K562 (cell line): ENCODE results near the gene FPR1. TPM values are rescaled to one million over a fixed set of nuclear protein-coding genes. Genes with fewer than 3 reads are reported as not detected.

ENCODE experiments used
- ATF4 ChIP-seq: fragments of 450-650 bp; formaldehyde crosslinking; IDR thresholded peaks from 2 replicates; pipeline ENCODE4 v1.4.0; 2022; ENCODE audit warnings: mild to moderate bottlenecking, moderate library complexity
- ATF7 ChIP-seq: fragments of 450-650 bp; IDR thresholded peaks from 2 replicates; pipeline ENCODE4 v1.7.1; 2014; ENCODE audit warnings: mild to moderate bottlenecking, moderate library complexity
- CLOCK ChIP-seq: fragments of 250-450 bp; sonication (Bioruptor Pico); IDR thresholded peaks from 2 replicates; pipeline ENCODE4 v1.4.0; 2020; ENCODE audit warnings: mild to moderate bottlenecking, moderate library complexity, borderline replicate concordance
- DMBX1 ChIP-seq: fragments of 250-450 bp; sonication (Bioruptor Pico); IDR thresholded peaks from 2 replicates; pipeline ENCODE4 v1.8.0; 2022; ENCODE audit warnings: inconsistent platforms, mild to moderate bottlenecking, moderate library complexity, borderline replicate concordance
- JUN ChIP-seq, 2 experiments: sonication (generic) in 1 of 2; formaldehyde crosslinking in 1 of 2; IDR thresholded peaks; 2 replicates each; pipeline versions ENCODE4 v1.6.1 to v1.8.0; 2012 to 2022; ENCODE audit warnings: borderline replicate concordance in 2 of 2, mild to moderate bottlenecking in 2 of 2, improper control_type of control experiment in 1 of 2, low read depth in 1 of 2, low read length in 1 of 2, missing genetic modification reagents in 1 of 2
- MTA3 ChIP-seq: fragments of 450-650 bp; formaldehyde crosslinking; IDR thresholded peaks from 2 replicates; pipeline ENCODE4 v1.6.1; 2017; ENCODE audit warnings: mild to moderate bottlenecking, borderline replicate concordance
- NFIC ChIP-seq: fragments of 450-650 bp; IDR thresholded peaks from 2 replicates; pipeline ENCODE4 v1.6.1; 2017; ENCODE audit warnings: mild to moderate bottlenecking, inconsistent platforms
- NFYB ChIP-seq: IDR thresholded peaks from 2 replicates; pipeline ENCODE4 v1.6.1; 2011; ENCODE audit warnings: mild to moderate bottlenecking, moderate library complexity; ENCODE audit not compliant: insufficient read length; ENCODE audit errors: extremely low read depth
- ZNF174 ChIP-seq: fragments of 250-450 bp; sonication (Bioruptor Pico); IDR thresholded peaks from 2 replicates; pipeline ENCODE4 v1.4.0; 2020; ENCODE audit warnings: mild to moderate bottlenecking
- ZNF175 ChIP-seq: fragments of 200-800 bp; sonication (Bioruptor generic); IDR thresholded peaks from 2 replicates; pipeline ENCODE4 v1.6.1; 2016; ENCODE audit warnings: low read depth, mild to moderate bottlenecking, missing genetic modification characterization, missing compliant biosample characterization
- ZNF764 ChIP-seq: fragments of 250-450 bp; sonication (Bioruptor Pico); IDR thresholded peaks from 2 replicates; pipeline ENCODE4 v1.4.0; 2020; ENCODE audit warnings: low read depth, mild to moderate bottlenecking, moderate library complexity
- polyA plus RNA-seq, 8 experiments: library from polyadenylated mRNA; depleted of rRNA in 4 of 8; stranded (reverse) in 5 of 8; unstranded in 3 of 8; fragments of >200 nt; fragmentation: Nextera tagmentation in 2 of 8; fragmentation: Illumina TruSeq in 1 of 8; extraction: Ambion mirVana in 2 of 8; extraction: Trizol in 1 of 8; gene quantifications; 2 replicates each; pipeline versions ENCODE4 v1.2.1 to v1.2.3, GENCODE V29; 2011 to 2014; ENCODE audit warnings: inconsistent platforms in 1 of 8, missing spikeins in 1 of 8
- total RNA-seq, 7 experiments: library from RNA; depleted of rRNA in 6 of 7; stranded (reverse); fragments of >200 nt in 6 of 7; fragmentation: Illumina TruSeq in 2 of 7; extraction: Trizol in 2 of 7; gene quantifications; 2 replicates each; pipeline versions ENCODE4 v1.2.1 to v1.2.3, GENCODE V29; 2011 to 2021; ENCODE audit warnings: low replicate concordance in 1 of 7
- TF ChIP-seq, protein P1 (sequence below): fragments of 250-450 bp; sonication (Bioruptor Pico); IDR thresholded peaks from 2 replicates; pipeline ENCODE4 v1.9.0; 2021; ENCODE audit warnings: mild to moderate bottlenecking
- TF ChIP-seq, protein P2 (sequence below): fragments of 250-450 bp; sonication (Bioruptor Pico); IDR thresholded peaks from 2 replicates; pipeline ENCODE4 v1.4.0; 2020
- TF ChIP-seq, protein P3 (sequence below): sonication (generic); formaldehyde crosslinking; IDR thresholded peaks from 2 replicates; pipeline ENCODE4 v1.8.0; 2022; ENCODE audit warnings: mild to moderate bottlenecking, missing genetic modification reagents, borderline replicate concordance

The FPR1 gene
- total and polyA plus RNA-seq, 9 of the 15 experiments (the other 6 are each of a cell fraction or from before 2014, with no cell fraction given): 0.06 to 0.25 (median 0.14) TPM; not detected in 4

DNA sequence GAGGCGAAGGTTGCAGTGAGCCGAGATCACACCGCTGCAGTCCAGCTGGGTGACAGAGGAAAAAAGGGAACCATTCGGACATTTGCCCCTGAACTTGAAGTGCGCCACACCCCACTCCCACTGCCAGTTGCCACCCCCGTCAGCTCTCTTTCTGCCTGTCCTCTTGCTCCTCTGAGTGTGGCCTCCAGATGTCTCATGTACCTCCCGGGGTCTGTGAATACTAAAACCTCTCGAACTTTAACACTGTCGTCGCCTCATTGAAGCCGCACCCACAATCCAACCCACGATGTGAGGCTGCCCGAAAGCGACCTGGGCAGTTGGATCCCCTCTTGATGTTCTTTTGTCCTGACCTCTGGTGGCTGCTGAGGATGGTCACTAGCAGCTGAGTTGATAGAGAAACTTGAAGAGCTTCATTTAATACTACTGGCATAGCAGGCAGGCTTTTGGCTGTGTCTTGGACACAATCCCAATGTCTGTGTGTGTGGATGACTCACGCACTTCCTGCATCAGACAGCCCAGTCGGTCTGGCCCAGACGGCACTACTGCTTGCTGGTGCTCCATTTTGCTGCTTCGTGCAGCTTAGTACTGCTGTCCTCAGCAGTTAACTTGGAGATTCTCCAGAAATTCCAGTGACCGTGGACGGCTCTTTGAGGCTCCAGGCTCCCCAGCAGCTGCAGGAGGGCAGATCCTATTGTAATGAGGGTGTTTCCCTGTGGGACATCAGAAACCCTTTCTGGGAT, 47.5 kb upstream of the FPR1 start (continued):
- TF ChIP-seq, protein P1, sequence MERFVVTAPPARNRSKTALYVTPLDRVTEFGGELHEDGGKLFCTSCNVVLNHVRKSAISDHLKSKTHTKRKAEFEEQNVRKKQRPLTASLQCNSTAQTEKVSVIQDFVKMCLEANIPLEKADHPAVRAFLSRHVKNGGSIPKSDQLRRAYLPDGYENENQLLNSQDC (CRISPR knock-in tag): no peak
- TF ChIP-seq ZNF764 (CRISPR knock-in tag): no peak
- peak; percentile 85 for TF ChIP-seq NFIC
- 0 out of 2 replicates have a peak, but pooled peaks have one; percentile 35 for TF ChIP-seq ATF4 (CRISPR knock-in tag)
- peak; percentile 21; the same call in 1 of the 2 replicates for TF ChIP-seq ZNF174 (CRISPR knock-in tag)
- no peak for TF ChIP-seq NFYB
- peak; percentile 91 for TF ChIP-seq JUN (IDR thresholded peaks at IDR 0.05; ENCODE audit: borderline replicate concordance, low read depth, low read length)
- TF ChIP-seq JUN (CRISPR knock-in tag; IDR thresholded peaks at IDR 0.05; ENCODE audit: borderline replicate concordance): no peak
- TF ChIP-seq MTA3: no peak
- peak; percentile 38; the same call in 1 of the 2 replicates for TF ChIP-seq ATF7
- peak; percentile 33 for TF ChIP-seq CLOCK (CRISPR knock-in tag)
- TF ChIP-seq, protein P2, sequence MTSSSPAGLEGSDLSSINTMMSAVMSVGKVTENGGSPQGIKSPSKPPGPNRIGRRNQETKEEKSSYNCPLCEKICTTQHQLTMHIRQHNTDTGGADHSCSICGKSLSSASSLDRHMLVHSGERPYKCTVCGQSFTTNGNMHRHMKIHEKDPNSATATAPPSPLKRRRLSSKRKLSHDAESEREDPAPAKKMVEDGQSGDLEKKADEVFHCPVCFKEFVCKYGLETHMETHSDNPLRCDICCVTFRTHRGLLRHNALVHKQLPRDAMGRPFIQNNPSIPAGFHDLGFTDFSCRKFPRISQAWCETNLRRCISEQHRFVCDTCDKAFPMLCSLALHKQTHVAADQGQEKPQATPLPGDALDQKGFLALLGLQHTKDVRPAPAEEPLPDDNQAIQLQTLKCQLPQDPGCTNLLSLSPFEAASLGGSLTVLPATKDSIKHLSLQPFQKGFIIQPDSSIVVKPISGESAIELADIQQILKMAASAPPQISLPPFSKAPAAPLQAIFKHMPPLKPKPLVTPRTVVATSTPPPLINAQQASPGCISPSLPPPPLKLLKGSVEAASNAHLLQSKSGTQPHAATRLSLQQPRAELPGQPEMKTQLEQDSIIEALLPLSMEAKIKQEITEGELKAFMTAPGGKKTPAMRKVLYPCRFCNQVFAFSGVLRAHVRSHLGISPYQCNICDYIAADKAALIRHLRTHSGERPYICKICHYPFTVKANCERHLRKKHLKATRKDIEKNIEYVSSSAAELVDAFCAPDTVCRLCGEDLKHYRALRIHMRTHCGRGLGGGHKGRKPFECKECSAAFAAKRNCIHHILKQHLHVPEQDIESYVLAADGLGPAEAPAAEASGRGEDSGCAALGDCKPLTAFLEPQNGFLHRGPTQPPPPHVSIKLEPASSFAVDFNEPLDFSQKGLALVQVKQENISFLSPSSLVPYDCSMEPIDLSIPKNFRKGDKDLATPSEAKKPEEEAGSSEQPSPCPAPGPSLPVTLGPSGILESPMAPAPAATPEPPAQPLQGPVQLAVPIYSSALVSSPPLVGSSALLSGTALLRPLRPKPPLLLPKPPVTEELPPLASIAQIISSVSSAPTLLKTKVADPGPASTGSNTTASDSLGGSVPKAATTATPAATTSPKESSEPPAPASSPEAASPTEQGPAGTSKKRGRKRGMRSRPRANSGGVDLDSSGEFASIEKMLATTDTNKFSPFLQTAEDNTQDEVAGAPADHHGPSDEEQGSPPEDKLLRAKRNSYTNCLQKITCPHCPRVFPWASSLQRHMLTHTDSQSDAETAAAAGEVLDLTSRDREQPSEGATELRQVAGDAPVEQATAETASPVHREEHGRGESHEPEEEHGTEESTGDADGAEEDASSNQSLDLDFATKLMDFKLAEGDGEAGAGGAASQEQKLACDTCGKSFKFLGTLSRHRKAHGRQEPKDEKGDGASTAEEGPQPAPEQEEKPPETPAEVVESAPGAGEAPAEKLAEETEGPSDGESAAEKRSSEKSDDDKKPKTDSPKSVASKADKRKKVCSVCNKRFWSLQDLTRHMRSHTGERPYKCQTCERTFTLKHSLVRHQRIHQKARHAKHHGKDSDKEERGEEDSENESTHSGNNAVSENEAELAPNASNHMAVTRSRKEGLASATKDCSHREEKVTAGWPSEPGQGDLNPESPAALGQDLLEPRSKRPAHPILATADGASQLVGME (CRISPR knock-in tag): peak; percentile 8; the same call in 1 of the 2 replicates
- TF ChIP-seq, protein P3, sequence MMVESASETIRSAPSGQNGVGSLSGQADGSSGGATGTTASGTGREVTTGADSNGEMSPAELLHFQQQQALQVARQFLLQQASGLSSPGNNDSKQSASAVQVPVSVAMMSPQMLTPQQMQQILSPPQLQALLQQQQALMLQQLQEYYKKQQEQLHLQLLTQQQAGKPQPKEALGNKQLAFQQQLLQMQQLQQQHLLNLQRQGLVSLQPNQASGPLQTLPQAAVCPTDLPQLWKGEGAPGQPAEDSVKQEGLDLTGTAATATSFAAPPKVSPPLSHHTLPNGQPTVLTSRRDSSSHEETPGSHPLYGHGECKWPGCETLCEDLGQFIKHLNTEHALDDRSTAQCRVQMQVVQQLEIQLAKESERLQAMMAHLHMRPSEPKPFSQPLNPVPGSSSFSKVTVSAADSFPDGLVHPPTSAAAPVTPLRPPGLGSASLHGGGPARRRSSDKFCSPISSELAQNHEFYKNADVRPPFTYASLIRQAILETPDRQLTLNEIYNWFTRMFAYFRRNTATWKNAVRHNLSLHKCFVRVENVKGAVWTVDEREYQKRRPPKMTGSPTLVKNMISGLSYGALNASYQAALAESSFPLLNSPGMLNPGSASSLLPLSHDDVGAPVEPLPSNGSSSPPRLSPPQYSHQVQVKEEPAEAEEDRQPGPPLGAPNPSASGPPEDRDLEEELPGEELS: no peak
- TF ChIP-seq DMBX1 (CRISPR knock-in tag): peak; percentile 59; the same call in 1 of the 2 replicates
- TF ChIP-seq ZNF175 (CRISPR knock-in tag): peak; percentile 55
